Naive thymus-derived CD4-positive, alpha-beta T cell (primary cell): ENCODE measurements around the gene FGFR1OP2. TPM values are rescaled to one million over a fixed set of nuclear protein-coding genes. Genes with fewer than 3 reads are reported as not detected.
"Not testable (repeated sequence)": the region's sequence is repeated elsewhere in the genome, so short reads cannot be mapped to it uniquely, and the experiment has no call there.

Experiments used
- ATAC-seq: fragments of 150-1000 bp; cut with Tn5 transposase; 2 replicates; pipeline ENCODE4 v1.10.0; 2021; ENCODE audit warnings: mild to moderate bottlenecking, moderate library complexity
- CTCF ChIA-PET: fragments of 350-600 bp; sonication (Branson Sonifier 250); formaldehyde crosslinking; loops from one replicate; lab custom pipeline; 2021; ENCODE audit warnings: antibody characterized with exemption; lab: Charles Lee
- POLR2A ChIA-PET: fragments of 350-600 bp; sonication (Branson Sonifier 250); formaldehyde crosslinking; loops from one replicate; lab custom pipeline; 2021; ENCODE audit warnings: antibody characterized with exemption, inconsistent platforms; lab: Charles Lee
- DNase-seq, 9 donors: peaks; one replicate each; pipeline versions ENCODE4 v3.0.0 to v3.0.0-alpha.2; 2020 to 2022; ENCODE audit warnings: mixed read lengths in 1 of 9
- H3K27ac ChIP-seq: one replicate; pipeline ENCODE4 v1.7.0; 2013; ENCODE audit warnings: mild to moderate bottlenecking, low read depth, low read length, moderate library complexity
- H3K27me3 ChIP-seq, 2 donors: one replicate each; pipeline ENCODE4 v1.7.0; 2013; ENCODE audit warnings: low read length in 2 of 2, mild to moderate bottlenecking in 2 of 2, moderate library complexity in 2 of 2; ENCODE audit not compliant: control insufficient read depth in 2 of 2, insufficient read depth in 2 of 2
- H3K36me3 ChIP-seq, 3 experiments: 1 replicate in 2 of 3; 2 replicates in 1 of 3; pipeline ENCODE4 v1.7.0; 2013; ENCODE audit warnings: low read length in 3 of 3, mild to moderate bottlenecking in 3 of 3, moderate library complexity in 1 of 3; ENCODE audit not compliant: insufficient read depth in 3 of 3, control insufficient read depth in 2 of 3
- H3K4me1 ChIP-seq, 2 donors: one replicate each; pipeline ENCODE4 v1.7.0; 2013; ENCODE audit warnings: low read length in 2 of 2, mild to moderate bottlenecking in 2 of 2, moderate library complexity in 1 of 2; ENCODE audit not compliant: control insufficient read depth in 2 of 2, insufficient read depth in 2 of 2
- H3K4me3 ChIP-seq: 2 replicates; pipeline ENCODE4 v1.7.0; 2013; ENCODE audit warnings: mild to moderate bottlenecking, low read length
- H3K9me3 ChIP-seq, 3 experiments: 1 replicate in 2 of 3; 2 replicates in 1 of 3; pipeline ENCODE4 v1.7.0; 2013; ENCODE audit warnings: low read length in 3 of 3; ENCODE audit not compliant: control insufficient read depth in 2 of 3
- H3K27ac Mint-ChIP-seq, 9 donors: one replicate each; pipeline ENCODE4 v1.8.0; 2020 to 2022; ENCODE audit warnings: mixed read lengths in 9 of 9, mild to moderate bottlenecking in 8 of 9, moderate library complexity in 5 of 9, inconsistent platforms in 2 of 9
- H3K27me3 Mint-ChIP-seq, 5 donors: one replicate each; pipeline ENCODE4 v1.8.0; 2021 to 2022; ENCODE audit warnings: mixed read lengths in 5 of 5, mild to moderate bottlenecking in 1 of 5
- H3K36me3 Mint-ChIP-seq, 5 donors: one replicate each; pipeline ENCODE4 v1.8.0; 2020 to 2022; ENCODE audit warnings: mixed read lengths in 5 of 5, mild to moderate bottlenecking in 3 of 5, inconsistent platforms in 1 of 5
- H3K4me1 Mint-ChIP-seq, 7 donors: one replicate each; pipeline ENCODE4 v1.8.0; 2020 to 2022; ENCODE audit warnings: mixed read lengths in 7 of 7, mild to moderate bottlenecking in 3 of 7, inconsistent platforms in 1 of 7
- H3K4me3 Mint-ChIP-seq, 10 donors: one replicate each; pipeline ENCODE4 v1.8.0; 2020 to 2022; ENCODE audit warnings: mild to moderate bottlenecking in 10 of 10, mixed read lengths in 10 of 10, moderate library complexity in 6 of 10, inconsistent platforms in 2 of 10
- H3K9me3 Mint-ChIP-seq, 11 donors: one replicate each; pipeline ENCODE4 v1.8.0; 2020 to 2022; ENCODE audit warnings: mixed read lengths in 11 of 11, mild to moderate bottlenecking in 4 of 11, inconsistent platforms in 1 of 11, moderate library complexity in 1 of 11
- intact Hi-C, 2 donors: fragments of 100-400 bp; cut with micrococcal nuclease; formaldehyde crosslinking; loops; one replicate each; pipeline ENCODE4 v1.15.1; 2023
- polyA plus RNA-seq, 2 donors: library from polyadenylated mRNA; unstranded; fragments of 300-500 nt; fragmentation: Illumina TruSeq; gene quantifications; one replicate each; pipeline ENCODE4 v1.2.3, GENCODE V29; 2021
- total RNA-seq, 6 experiments: library from RNA in 5 of 6; stranded (reverse) in 5 of 6; gene quantifications; 1 replicate in 5 of 6; 2 replicates in 1 of 6; pipeline ENCODE4 v1.2.3 and lab custom pipeline; 2021 to 2026

The FGFR1OP2 gene
- total and polyA plus RNA-seq, 7 experiments from 2014 or later: 35.6 to 90.3 (median 79.4) TPM

- ChIA-PET CTCF (interaction anchor here (0.6 kb wide), 1 partner anchor 333 kb away, joined by 3 read pairs; no protein-coding TSS in a partner anchor), POLR2A (interaction anchor here (0.6 kb wide), 1 partner anchor 59 kb away, joined by 3 read pairs; no protein-coding TSS in a partner anchor)
- Mint-ChIP-seq H3K27ac (peak overlapping the region in 6 of 9 donors; percentile 10 to 77 (median 33)), H3K4me3 (peak overlapping the region in 1 of 10 donors; percentile 50), H3K27me3 (no peaks in the 10 kb centered on the region), H3K36me3 (peaks cover 7 to 33% (median 27%) of the 10 kb centered on the region in 5 donors), H3K4me1 (peaks cover 18 to 67% (median 46%) of the 10 kb centered on the region in 7 donors), H3K9me3 (peaks cover 0 to 7% (median 0%) of the 10 kb centered on the region in 11 donors)
- H3K27me3 ChIP-seq: no peaks in the 10 kb centered on the region
- ATAC-seq (no peak), DNase-seq (no peak)
- H3K4me1 ChIP-seq: peaks cover 11 to 12% of the 10 kb centered on the region in 2 donors
- no peaks in the 10 kb centered on the region for H3K9me3 ChIP-seq
- intact Hi-C loops: loop anchor here in 1 of 2 donors (1.0 kb wide), 1 partner anchor 15 kb away; no protein-coding TSS in a partner anchor
- no peak overlapping the region for H3K27ac ChIP-seq
- H3K36me3 ChIP-seq: peaks cover 10 to 22% (median 11%) of the 10 kb centered on the region in 3 experiments
- no peak overlapping the region for H3K4me3 ChIP-seq
These were observed 15.8 kb downstream of the FGFR1OP2 start for GRCh38 chr12:26954027-26954426.

- H3K27me3 ChIP-seq, POLR2A ChIA-PET, H3K27me3 Mint-ChIP-seq, H3K4me3 Mint-ChIP-seq, CTCF ChIA-PET, H3K4me3 ChIP-seq, H3K4me1 ChIP-seq, H3K9me3 Mint-ChIP-seq, DNase-seq, H3K9me3 ChIP-seq, intact Hi-C loops, ATAC-seq, H3K27ac ChIP-seq: not testable (repeated sequence)
- peaks cover 20 to 40% (median 29%) of the 10 kb centered on the region in 5 donors for H3K36me3 Mint-ChIP-seq
- peak overlapping the region in 1 of 9 donors; percentile 28 for H3K27ac Mint-ChIP-seq
- H3K36me3 ChIP-seq: peaks cover 10 to 55% (median 17%) of the 10 kb centered on the region in 3 experiments
- H3K4me1 Mint-ChIP-seq: peaks cover 3 to 20% (median 7%) of the 10 kb centered on the region in 7 donors
These were observed 23.1 kb downstream of the FGFR1OP2 start for GRCh38 chr12:26961391-26961790.

- H3K4me3 ChIP-seq: no peak overlapping the region
- no peak overlapping the region for H3K27ac ChIP-seq
- intact Hi-C loops: no loop called here
- H3K27me3 ChIP-seq: no peaks in the 10 kb centered on the region
- H3K36me3 Mint-ChIP-seq: peaks cover 16 to 40% (median 27%) of the 10 kb centered on the region in 5 donors
- peaks cover 7 to 55% (median 14%) of the 10 kb centered on the region in 3 experiments for H3K36me3 ChIP-seq
- H3K9me3 Mint-ChIP-seq: no peaks in the 10 kb centered on the region
- ATAC-seq (no peak), DNase-seq (no peak)
- no peaks in the 10 kb centered on the region for H3K4me1 ChIP-seq
- H3K9me3 ChIP-seq: no peaks in the 10 kb centered on the region
- H3K4me1 Mint-ChIP-seq: peaks cover under 1 to 16% (median 6%) of the 10 kb centered on the region in 7 donors
- peak overlapping the region in 1 of 9 donors; percentile 28 for H3K27ac Mint-ChIP-seq
- H3K4me3 Mint-ChIP-seq: no peak overlapping the region
- H3K27me3 Mint-ChIP-seq: no peaks in the 10 kb centered on the region
- POLR2A ChIA-PET: no interaction called here
- CTCF ChIA-PET: no interaction called here
These were observed 23.5 kb downstream of the FGFR1OP2 start for GRCh38 chr12:26961803-26962202.

- Mint-ChIP-seq H3K36me3 (peaks cover 14 to 41% (median 27%) of the 10 kb centered on the region in 5 donors), H3K4me1 (peaks cover 0 to 11% (median 5%) of the 10 kb centered on the region in 7 donors), H3K27me3 (no peaks in the 10 kb centered on the region), H3K9me3 (no peaks in the 10 kb centered on the region), H3K27ac (peak overlapping the region in 2 of 9 donors; percentile 6 to 23), H3K4me3 (no peak overlapping the region)
- H3K27me3 ChIP-seq: no peaks in the 10 kb centered on the region
- H3K36me3 ChIP-seq: peaks cover 0 to 42% (median 6%) of the 10 kb centered on the region in 3 experiments
- H3K27ac ChIP-seq: no peak overlapping the region
- no peaks in the 10 kb centered on the region for H3K9me3 ChIP-seq
- ChIA-PET CTCF (no interaction called here), POLR2A (no interaction called here)
- intact Hi-C loops: no loop called here
- no peaks in the 10 kb centered on the region for H3K4me1 ChIP-seq
- ATAC-seq (no peak), DNase-seq (no peak)
- H3K4me3 ChIP-seq: no peak overlapping the region
These were observed 25.1 kb downstream of the FGFR1OP2 start for GRCh38 chr12:26963413-26963812.

GRCh38 chr12:26966842-26967241 is 28.6 kb downstream of the FGFR1OP2 start:
- Histone ChIP-seq H3K36me3 (peaks cover 0 to 27% (median 6%) of the 10 kb centered on the region in 3 experiments), H3K4me3 (no peak overlapping the region), H3K4me1 (peaks cover 0 to 12% of the 10 kb centered on the region in 2 donors), H3K27ac (no peak overlapping the region), H3K27me3 (no peaks in the 10 kb centered on the region), H3K9me3 (no peaks in the 10 kb centered on the region)
- POLR2A ChIA-PET: no interaction called here
- H3K36me3 Mint-ChIP-seq: peaks cover 10 to 38% (median 28%) of the 10 kb centered on the region in 5 donors
- H3K9me3 Mint-ChIP-seq: no peaks in the 10 kb centered on the region
- no peak for ATAC-seq
- H3K4me3 Mint-ChIP-seq: no peak overlapping the region
- CTCF ChIA-PET: no interaction called here
- no peak overlapping the region for H3K27ac Mint-ChIP-seq
- intact Hi-C loops: no loop called here
- no peaks in the 10 kb centered on the region for H3K27me3 Mint-ChIP-seq
- H3K4me1 Mint-ChIP-seq: peaks cover 9 to 16% (median 12%) of the 10 kb centered on the region in 7 donors
- no peak for DNase-seq

GRCh38 chr12:26970136-26970535 is 31.9 kb downstream of the FGFR1OP2 start:
- H3K4me1 ChIP-seq: peaks cover 0 to 19% of the 10 kb centered on the region in 2 donors
- ATAC-seq (no peak), DNase-seq (no peak)
- Mint-ChIP-seq H3K4me3 (no peak overlapping the region), H3K27me3 (no peaks in the 10 kb centered on the region), H3K9me3 (peaks cover 0 to 2% (median 0%) of the 10 kb centered on the region in 11 donors), H3K4me1 (peaks cover 6 to 17% (median 11%) of the 10 kb centered on the region in 7 donors), H3K36me3 (peaks cover 0 to 39% (median 28%) of the 10 kb centered on the region in 5 donors), H3K27ac (peak overlapping the region in 3 of 9 donors; percentile 28 to 60 (median 45))
- no peaks in the 10 kb centered on the region for H3K27me3 ChIP-seq
- peaks cover 1 to 29% (median 3%) of the 10 kb centered on the region in 3 experiments for H3K36me3 ChIP-seq
- POLR2A ChIA-PET: no interaction called here
- H3K27ac ChIP-seq: no peak overlapping the region
- no peaks in the 10 kb centered on the region for H3K9me3 ChIP-seq
- H3K4me3 ChIP-seq: no peak overlapping the region
- intact Hi-C loops: no loop called here
- CTCF ChIA-PET: no interaction called here
